Stimulated activated CD8-positive, alpha-beta memory T cell treated with anti-CD3 and anti-CD28 coated beads, Interleukin-15, amount 100 ng/mL, for 48 hours (primary cell): Measurements from ENCODE around the gene DLG2.
"Not testable (repeated sequence)": the region's sequence is repeated elsewhere in the genome, so short reads cannot be mapped to it uniquely, and the experiment has no call there.

ENCODE experiments used
- DNase-seq, 2 donors: peaks; one replicate each; pipeline ENCODE4 v3.0.0-alpha.2; 2020; ENCODE audit warnings: low read depth in 2 of 2

The DLG2 gene

GRCh38 chr11:84389696-84390095 lies 1237.4 kb downstream of the DLG2 start:
- DNase-seq = no peak

- no peak for DNase-seq
Measured at GRCh38 chr11:84384731-84385130, 1242.4 kb downstream of the DLG2 start.

- DNase-seq = no peak
Measured at GRCh38 chr11:84383576-84383975, 1243.6 kb downstream of the DLG2 start.

- DNase-seq = no peak
Measured at GRCh38 chr11:84381666-84382065, 1245.5 kb downstream of the DLG2 start.

GRCh38 chr11:84372381-84372950 lies 1254.7 kb downstream of the DLG2 start:
- DNase-seq = no peak

DNA sequence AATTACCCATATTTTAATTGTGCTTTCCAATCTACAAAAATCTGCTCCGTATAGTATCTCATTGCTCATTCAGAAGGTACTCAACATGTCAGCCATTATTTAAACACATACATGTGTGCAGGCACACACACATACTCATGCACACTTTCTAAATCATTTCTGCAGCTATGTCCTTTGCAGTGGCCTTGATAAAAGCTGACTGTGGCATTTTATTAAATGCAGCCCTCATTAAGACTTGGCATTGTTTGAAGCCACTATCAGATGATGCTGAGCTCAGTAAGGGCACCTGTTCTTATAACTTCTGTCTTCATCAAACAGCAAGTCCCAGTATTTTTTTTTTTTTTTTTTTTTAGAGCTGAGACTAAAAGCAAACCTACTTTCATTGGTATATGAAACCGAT lies 1269.1 kb downstream of the DLG2 start:
- no peak for DNase-seq

- no peak for DNase-seq
Measured at GRCh38 chr11:84355911-84356310, 1271.2 kb downstream of the DLG2 start.

- DNase-seq = no peak
Measured at GRCh38 chr11:84345597-84345996, 1281.5 kb downstream of the DLG2 start.

DNA sequence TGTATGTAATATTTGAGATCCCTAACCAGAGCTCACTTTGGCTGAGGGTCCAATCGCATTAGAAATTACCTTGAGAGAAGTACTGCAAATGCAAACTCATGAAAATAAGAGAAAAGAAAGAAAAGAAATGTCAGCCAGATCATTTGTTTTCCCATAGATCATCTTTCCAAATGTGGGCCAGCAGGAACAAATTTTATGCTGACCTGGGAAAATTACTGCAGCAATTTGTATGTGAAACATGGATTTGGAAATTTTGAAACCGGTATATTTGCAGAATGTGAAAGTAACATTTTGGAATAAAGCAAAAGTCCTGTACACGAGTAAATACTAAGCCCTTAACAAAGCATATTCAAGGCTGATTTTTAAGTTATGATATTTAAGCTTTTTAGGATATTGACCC lies 1282.1 kb downstream of the DLG2 start:
- no peak for DNase-seq

- no peak for DNase-seq
Measured at GRCh38 chr11:84339796-84340195, 1287.3 kb downstream of the DLG2 start.

DNA sequence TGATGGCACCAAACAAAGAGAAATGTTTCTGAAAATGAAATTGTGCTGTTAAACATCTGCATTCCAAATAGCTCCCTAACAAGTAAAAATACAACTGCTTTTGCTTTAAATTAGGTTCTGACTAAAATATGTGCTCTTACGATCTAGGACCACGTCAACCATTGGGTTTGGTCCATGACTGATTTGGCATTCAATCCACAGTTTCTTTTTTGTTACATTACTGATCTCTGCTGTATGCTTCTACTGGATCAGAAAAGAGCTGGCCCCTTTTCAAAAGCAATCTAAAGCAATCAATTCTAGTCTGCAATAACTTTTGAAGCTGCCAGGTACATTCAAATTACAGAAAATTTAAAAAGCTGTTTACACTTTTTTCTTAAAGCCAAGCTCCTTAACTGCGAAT lies 1293.9 kb downstream of the DLG2 start:
- no peak for DNase-seq

DNA sequence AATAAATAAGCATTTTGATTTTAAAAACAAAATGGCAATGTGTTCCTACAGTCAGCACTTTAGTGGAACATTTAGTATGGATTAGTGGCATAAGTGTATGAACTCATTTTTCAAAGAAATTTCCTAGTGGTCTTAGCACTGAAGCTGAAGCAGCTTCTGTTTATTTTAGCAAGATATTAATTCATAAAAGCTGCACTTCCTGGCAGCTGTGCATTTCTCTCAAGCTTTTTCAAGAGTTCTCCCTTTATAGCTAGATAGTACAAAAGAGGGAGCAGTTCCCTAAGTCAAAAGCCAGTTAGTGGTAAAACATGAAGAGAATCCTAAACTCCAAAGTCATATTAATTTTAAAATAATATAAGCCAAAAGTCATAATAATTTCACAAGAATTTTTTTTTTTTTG lies 1304.9 kb downstream of the DLG2 start:
- DNase-seq = no peak

GRCh38 chr11:84319863-84320262 lies 1307.3 kb downstream of the DLG2 start:
- no peak for DNase-seq

DNA sequence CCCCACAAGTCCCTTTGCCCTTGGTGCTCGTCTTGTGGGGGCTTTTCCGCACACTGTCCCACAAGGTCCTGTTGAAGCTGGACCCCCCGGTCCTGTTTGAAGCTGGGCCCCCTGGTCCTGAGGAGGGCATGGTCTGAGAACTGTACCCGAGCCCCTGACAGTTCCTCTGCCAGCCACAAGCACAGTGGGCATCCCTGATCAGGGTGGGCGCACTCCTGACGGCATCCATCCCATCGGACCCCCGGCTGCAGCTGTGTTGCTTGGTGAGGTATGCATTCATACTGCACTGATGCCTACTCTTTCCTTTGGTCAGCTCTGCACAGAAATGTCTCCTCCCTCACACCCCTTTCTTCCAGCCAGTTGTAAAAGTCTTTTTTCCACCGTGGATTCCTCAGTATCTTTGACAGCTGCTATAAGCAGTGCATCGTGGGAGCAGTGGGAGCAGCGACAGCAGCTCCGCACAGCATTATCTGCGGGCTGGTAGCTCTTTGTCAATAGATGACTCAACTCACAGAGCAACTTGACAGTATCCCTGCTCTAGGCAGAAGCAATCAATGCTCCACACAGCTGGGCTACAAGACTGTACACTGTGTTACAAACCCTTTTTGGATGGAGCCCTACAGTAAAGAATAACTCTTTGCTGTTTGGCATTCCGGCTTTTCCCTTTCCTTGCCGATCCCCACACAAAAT lies 1310.1 kb downstream of the DLG2 start:
- no peak for DNase-seq

DNA sequence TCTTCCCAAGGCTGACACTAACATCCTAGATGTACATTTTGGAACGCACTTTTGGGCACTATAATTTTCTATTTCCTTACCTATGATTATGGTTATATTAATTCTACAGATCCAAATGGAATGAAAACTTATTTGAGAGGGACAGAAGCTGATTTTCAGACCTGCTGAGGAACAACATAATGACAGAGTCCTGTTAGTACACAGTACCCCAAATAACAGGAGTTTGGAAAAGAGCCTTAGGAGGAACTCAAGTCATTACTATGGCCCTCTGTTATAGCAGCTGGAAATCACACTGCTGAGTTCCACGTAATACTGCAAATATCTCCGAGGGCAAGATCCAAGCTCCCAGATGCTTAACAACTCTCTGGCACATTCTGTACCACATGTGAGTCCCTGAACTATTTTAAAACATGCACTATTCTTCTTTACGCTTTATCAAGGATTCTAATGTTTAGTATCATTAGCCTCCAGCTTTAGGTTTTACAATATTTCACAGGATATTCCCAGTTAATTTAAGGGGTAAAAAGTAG lies 1313.2 kb downstream of the DLG2 start:
- DNase-seq = no peak

GRCh38 chr11:84310268-84310667 lies 1316.9 kb downstream of the DLG2 start:
- DNase-seq = no peak

DNA sequence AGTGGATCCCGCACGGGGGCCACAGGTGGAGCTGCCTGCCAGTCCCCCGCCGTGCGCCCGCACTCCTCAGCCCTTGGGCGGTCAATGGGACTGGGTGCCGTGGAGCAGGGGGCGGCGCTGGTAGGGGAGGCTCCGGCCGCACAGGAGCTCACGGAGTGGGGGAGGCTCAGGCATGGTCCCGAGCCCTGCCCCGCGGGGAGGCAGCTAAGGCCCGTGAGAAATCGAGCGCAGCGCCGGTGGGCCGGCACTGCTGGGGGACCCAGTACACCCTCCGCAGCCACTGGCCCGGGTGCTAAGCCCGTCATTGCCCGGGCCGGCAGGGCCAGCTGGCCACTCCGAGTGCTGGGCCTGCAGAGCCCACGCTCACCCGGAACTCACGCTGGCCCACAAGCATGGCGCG lies 1318.7 kb downstream of the DLG2 start:
- DNase-seq = not testable (repeated sequence)

GRCh38 chr11:84300092-84300491 lies 1327.1 kb downstream of the DLG2 start:
- no peak for DNase-seq

DNA sequence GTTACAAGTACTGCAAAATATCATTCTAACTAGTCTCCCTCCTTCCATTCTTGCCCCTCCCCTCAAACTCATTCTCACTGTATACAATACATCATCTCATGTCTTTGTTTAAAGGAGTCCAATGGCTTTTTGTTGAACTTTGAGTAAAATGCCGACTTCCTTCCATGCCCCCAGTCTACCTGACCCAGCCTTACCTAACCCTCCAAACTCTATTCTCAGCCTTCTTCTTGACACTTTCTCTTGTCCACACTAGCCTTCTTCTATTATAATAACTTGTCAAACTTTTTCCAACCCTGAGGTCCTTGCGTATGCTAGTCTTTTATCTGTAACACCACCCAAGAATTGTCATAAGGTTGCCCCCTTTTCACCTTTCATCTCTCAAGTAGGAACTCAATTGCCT lies 1329.6 kb downstream of the DLG2 start:
- no peak for DNase-seq

DNA sequence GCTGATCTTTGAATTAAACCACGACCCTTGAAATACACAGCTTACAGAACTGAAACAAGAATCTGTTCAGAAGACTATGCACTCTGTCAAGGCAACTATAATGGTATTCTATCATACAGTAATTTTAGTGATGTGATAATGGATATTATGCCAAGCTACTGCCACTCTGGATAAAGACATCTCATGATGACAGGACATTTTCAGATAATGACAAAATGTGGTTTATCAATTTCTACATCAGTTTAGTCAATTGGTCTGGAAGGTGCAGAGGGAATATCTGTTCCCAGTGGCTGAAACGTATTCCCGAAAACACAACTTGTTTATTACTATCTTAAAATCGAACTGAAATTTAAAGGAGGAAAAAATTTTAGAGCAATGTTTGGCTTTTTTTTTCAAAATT lies 1331.3 kb downstream of the DLG2 start:
- DNase-seq = no peak

DNA sequence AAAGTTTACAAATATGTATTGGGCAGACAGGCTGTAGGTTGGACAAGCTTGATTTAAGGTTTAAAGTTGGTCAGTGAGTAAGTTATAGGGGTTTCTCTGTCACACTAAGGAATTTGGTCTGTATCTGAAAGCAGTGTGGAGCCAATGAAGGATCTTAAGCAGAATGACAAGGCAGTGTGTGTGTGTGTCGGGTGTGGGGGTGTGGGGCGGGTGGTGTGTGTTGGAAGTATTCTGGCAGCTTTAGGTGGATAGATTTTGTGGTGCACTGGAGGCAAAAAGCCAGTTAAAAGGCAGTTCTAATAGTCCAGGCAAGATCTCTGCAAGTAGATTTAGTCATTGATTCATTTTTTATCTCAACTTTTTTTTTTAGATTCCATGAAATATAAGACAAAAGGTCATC lies 1334.2 kb downstream of the DLG2 start:
- no peak for DNase-seq

- DNase-seq = no peak
Measured at GRCh38 chr11:84292006-84292405, 1335.1 kb downstream of the DLG2 start.

- no peak for DNase-seq
Measured at GRCh38 chr11:84290647-84291046, 1336.5 kb downstream of the DLG2 start.
